DND-41 (cell line): ENCODE data around the gene MYO1D.
"Not testable (repeated sequence)": the region's sequence is repeated elsewhere in the genome, so short reads cannot be mapped to it uniquely, and the experiment has no call there.

Experiments
- ATAC-seq: fragments of 200-7000 bp; cut with Tn5 transposase; 3 replicates; pipeline ENCODE4 v1.9.1; 2021; ENCODE audit warnings: low read depth; ENCODE audit not compliant: insufficient read depth
- DNase-seq: peaks from one replicate; pipeline ENCODE4 v3.0.0-alpha.2; 2020
- H2AFZ ChIP-seq: 2 replicates; pipeline ENCODE4 v1.6.0; 2012; ENCODE audit warnings: low read depth, low read length
- H3K27ac ChIP-seq: 2 replicates; pipeline ENCODE4 v1.5.1; 2012; ENCODE audit warnings: low read length, inconsistent platforms
- H3K27me3 ChIP-seq: fragments of 200-600 bp; sonication (generic); 2 replicates; pipeline ENCODE4 v1.6.0; 2012; ENCODE audit warnings: low read length, mild to moderate bottlenecking, inconsistent platforms; ENCODE audit not compliant: insufficient read depth, poor library complexity
- H3K36me3 ChIP-seq: 2 replicates; pipeline ENCODE4 v1.5.1; 2012; ENCODE audit warnings: low read length, inconsistent platforms; ENCODE audit not compliant: insufficient read depth
- H3K4me1 ChIP-seq: 2 replicates; pipeline ENCODE4 v1.5.1; 2012; ENCODE audit warnings: mild to moderate bottlenecking, low read length; ENCODE audit not compliant: insufficient read depth
- H3K4me2 ChIP-seq: 2 replicates; pipeline ENCODE4 v1.6.0; 2012; ENCODE audit warnings: mild to moderate bottlenecking, moderate library complexity, low read length, inconsistent platforms; ENCODE audit not compliant: insufficient read depth
- H3K4me3 ChIP-seq, 2 experiments: fragments of 200-600 bp in 1 of 2; shearing (Covaris generic) in 1 of 2; 2 replicates each; pipeline ENCODE4 v1.5.1; 2012 to 2016; ENCODE audit warnings: inconsistent platforms in 2 of 2, low read length in 2 of 2, mild to moderate bottlenecking in 2 of 2, low read depth in 1 of 2, moderate library complexity in 1 of 2
- H3K79me2 ChIP-seq: 2 replicates; pipeline ENCODE4 v1.6.0; 2012; ENCODE audit warnings: low read length, inconsistent platforms; ENCODE audit not compliant: insufficient read depth
- H3K9ac ChIP-seq: 2 replicates; pipeline ENCODE4 v1.6.0; 2012; ENCODE audit warnings: low read depth, mild to moderate bottlenecking, inconsistent platforms, low read length, moderate library complexity
- H3K9me3 ChIP-seq: 2 replicates; pipeline ENCODE4 v1.5.1; 2012; ENCODE audit warnings: low read length, moderate library complexity, mild to moderate bottlenecking, inconsistent platforms; ENCODE audit not compliant: insufficient read depth, severe bottlenecking
- H4K20me1 ChIP-seq: 2 replicates; pipeline ENCODE4 v1.6.0; 2012; ENCODE audit warnings: low read length; ENCODE audit not compliant: insufficient read depth
- CTCF ChIP-seq: IDR thresholded peaks from 2 replicates; pipeline ENCODE4 v1.5.1; 2012; ENCODE audit warnings: borderline replicate concordance, low read length, moderate library complexity, mild to moderate bottlenecking; ENCODE audit not compliant: poor library complexity, severe bottlenecking; ENCODE audit errors: extremely low read depth
- EZH2 ChIP-seq: IDR thresholded peaks from 3 replicates; pipeline ENCODE4 v1.6.1; 2012; ENCODE audit warnings: borderline replicate concordance, low read depth, mild to moderate bottlenecking, moderate library complexity, low read length, inconsistent platforms; ENCODE audit not compliant: severe bottlenecking

The MYO1D gene

GRCh38 chr17:32920293-32920692 lies 43.4 kb upstream of the MYO1D start:
- Histone ChIP-seq H4K20me1 (no peaks in the 10 kb centered on the region), H3K9me3 (no peaks in the 10 kb centered on the region), H2AFZ (no peak overlapping the region), H3K9ac (no peak overlapping the region), H3K27me3 (no peaks in the 10 kb centered on the region), H3K36me3 (no peaks in the 10 kb centered on the region), H3K4me1 (no peaks in the 10 kb centered on the region), H3K4me3 (no peak overlapping the region), H3K4me2 (no peak overlapping the region), H3K79me2 (no peaks in the 10 kb centered on the region), H3K27ac (no peak overlapping the region)
- ATAC-seq (no peak), DNase-seq (no peak)
- TF ChIP-seq EZH2 (no peak), CTCF (no peak)

GRCh38 chr17:32919876-32920275 lies 43.0 kb upstream of the MYO1D start:
- H3K9ac ChIP-seq, H3K9me3 ChIP-seq, H4K20me1 ChIP-seq, ATAC-seq, H3K27ac ChIP-seq, H3K27me3 ChIP-seq, H3K4me3 ChIP-seq, H2AFZ ChIP-seq, H3K4me1 ChIP-seq, H3K4me2 ChIP-seq, H3K79me2 ChIP-seq, H3K36me3 ChIP-seq, DNase-seq: not testable (repeated sequence)

GRCh38 chr17:32917842-32918241 lies 40.9 kb upstream of the MYO1D start:
- no peak for DNase-seq
- H3K9me3 ChIP-seq: no peaks in the 10 kb centered on the region
- no peaks in the 10 kb centered on the region for H3K27me3 ChIP-seq
- no peaks in the 10 kb centered on the region for H4K20me1 ChIP-seq
- no peak overlapping the region for H3K4me2 ChIP-seq
- H3K79me2 ChIP-seq: no peaks in the 10 kb centered on the region
- ATAC-seq: no peak
- no peaks in the 10 kb centered on the region for H3K4me1 ChIP-seq
- H3K4me3 ChIP-seq: no peak overlapping the region
- no peak overlapping the region for H2AFZ ChIP-seq
- TF ChIP-seq EZH2: no peak
- TF ChIP-seq CTCF: no peak
- H3K36me3 ChIP-seq: no peaks in the 10 kb centered on the region
- H3K9ac ChIP-seq: no peak overlapping the region
- H3K27ac ChIP-seq: no peak overlapping the region

- Histone ChIP-seq H3K4me3 (no peak overlapping the region), H3K27ac (no peak overlapping the region), H3K9me3 (no peaks in the 10 kb centered on the region), H3K36me3 (no peaks in the 10 kb centered on the region), H3K9ac (no peak overlapping the region), H3K79me2 (no peaks in the 10 kb centered on the region), H2AFZ (no peak overlapping the region), H4K20me1 (no peaks in the 10 kb centered on the region), H3K4me1 (no peaks in the 10 kb centered on the region), H3K4me2 (no peak overlapping the region), H3K27me3 (no peaks in the 10 kb centered on the region)
- no peak for DNase-seq
- TF ChIP-seq CTCF (no peak), EZH2 (no peak)
- no peak for ATAC-seq
These were observed 40.2 kb upstream of the MYO1D start for GRCh38 chr17:32917081-32917480.
